IMR-90 (cell line): ENCODE data around the gene PAX1. TPM values are rescaled to one million over a fixed set of nuclear protein-coding genes. Genes with fewer than 3 reads are reported as not detected.

Experiments used
- ATAC-seq: fragments of 200-7000 bp; cut with Tn5 transposase; 2 replicates; pipeline ENCODE4 v1.9.1; 2020; ENCODE audit warnings: low read depth, mild to moderate bottlenecking, moderate library complexity
- BruUV-seq: library from RNA; stranded (reverse); fragments of 400-500 nt; replicated peaks from 2 replicates; lab custom pipeline; 2021; lab: Mats Ljungman, UMichigan
- CTCF ChIA-PET: fragments of 300-600 bp; formaldehyde crosslinking; extraction: SDS; loops from one replicate; lab custom pipeline; 2021; ENCODE audit warnings: antibody characterized with exemption; lab: Yijun Ruan, JAX
- POLR2A ChIA-PET: fragments of 300-600 bp; sonication (Branson Sonifier 250); formaldehyde crosslinking; loops from one replicate; lab custom pipeline; 2022; ENCODE audit warnings: antibody characterized with exemption; ENCODE audit not compliant: unreplicated experiment; lab: Charles Lee
- DNase-seq: peaks from one replicate; pipeline ENCODE4 v3.0.0; 2013
- H2AFZ ChIP-seq: replicated peaks from 2 replicates; pipeline ENCODE3; 2013; ENCODE audit warnings: low read length, mild to moderate bottlenecking; ENCODE audit not compliant: poor library complexity
- H2AK5ac ChIP-seq: 2 replicates; pipeline ENCODE4 v1.6.1; 2013; ENCODE audit warnings: low read depth, low read length, inconsistent platforms
- H2AK9ac ChIP-seq: replicated peaks from 2 replicates; pipeline ENCODE3; 2013; ENCODE audit warnings: mild to moderate bottlenecking, low read depth, low read length, moderate library complexity; ENCODE audit not compliant: poor library complexity
- H2BK120ac ChIP-seq: 2 replicates; pipeline ENCODE4 v1.6.1; 2013; ENCODE audit warnings: low read depth, low read length, inconsistent platforms
- H2BK15ac ChIP-seq: 3 replicates; pipeline ENCODE4 v1.6.1; 2013; ENCODE audit warnings: low read depth, low read length, inconsistent platforms
- H2BK20ac ChIP-seq: 2 replicates; pipeline ENCODE4 v1.6.1; 2013; ENCODE audit warnings: low read depth, mild to moderate bottlenecking, inconsistent platforms, low read length, moderate library complexity
- H2BK5ac ChIP-seq: 2 replicates; pipeline ENCODE4 v1.6.1; 2013; ENCODE audit warnings: mild to moderate bottlenecking, low read depth, low read length, inconsistent platforms; ENCODE audit not compliant: poor library complexity, severe bottlenecking
- H3K14ac ChIP-seq: replicated peaks from 2 replicates; pipeline ENCODE4 v1.6.1; 2013; ENCODE audit warnings: low read depth, low read length, inconsistent platforms
- H3K18ac ChIP-seq: 2 replicates; pipeline ENCODE4 v1.6.1; 2013; ENCODE audit warnings: low read depth, low read length, control low read depth
- H3K23ac ChIP-seq: 2 replicates; pipeline ENCODE4 v1.6.1; 2013; ENCODE audit warnings: low read depth, low read length, inconsistent platforms
- H3K27ac ChIP-seq: 2 replicates; pipeline ENCODE4 v1.5.1; 2013; ENCODE audit warnings: mild to moderate bottlenecking, control low read depth, low read length; ENCODE audit not compliant: insufficient read depth
- H3K27me3 ChIP-seq: 2 replicates; pipeline ENCODE4 v1.6.1; 2013; ENCODE audit warnings: low read length; ENCODE audit not compliant: control insufficient read depth, insufficient read depth
- H3K36me3 ChIP-seq: 2 replicates; pipeline ENCODE4 v1.6.1; 2013; ENCODE audit warnings: low read length, mixed read lengths; ENCODE audit not compliant: control insufficient read depth, insufficient read depth
- H3K4ac ChIP-seq: 2 replicates; pipeline ENCODE4 v1.6.1; 2013; ENCODE audit warnings: low read depth, low read length, inconsistent platforms
- H3K4me1 ChIP-seq: 2 replicates; pipeline ENCODE4 v1.6.1; 2013; ENCODE audit warnings: low read length, mixed read lengths; ENCODE audit not compliant: control insufficient read depth, insufficient read depth
- H3K4me2 ChIP-seq: 2 replicates; pipeline ENCODE4 v1.6.1; 2013; ENCODE audit warnings: low read depth, mild to moderate bottlenecking, control low read depth, low read length, moderate library complexity
- H3K4me3 ChIP-seq: 2 replicates; pipeline ENCODE4 v1.5.1; 2013; ENCODE audit warnings: low read depth, mild to moderate bottlenecking, control low read depth, low read length, moderate library complexity; ENCODE audit not compliant: insufficient read depth
- H3K56ac ChIP-seq: 2 replicates; pipeline ENCODE4 v1.6.1; 2013; ENCODE audit warnings: low read length, inconsistent platforms; ENCODE audit not compliant: insufficient read depth; ENCODE audit errors: extremely low read depth
- H3K79me1 ChIP-seq, 2 experiments: 2 replicates each; pipeline ENCODE4 v1.6.1; 2013; ENCODE audit warnings: low read length in 2 of 2, inconsistent platforms in 1 of 2, low read depth in 1 of 2
- H3K9ac ChIP-seq: 2 replicates; pipeline ENCODE4 v1.6.1; 2013; ENCODE audit warnings: low read depth, low read length, control low read depth
- H3K9me1 ChIP-seq: 2 replicates; pipeline ENCODE4 v1.6.1; 2013; ENCODE audit warnings: low read length, inconsistent platforms; ENCODE audit not compliant: insufficient read depth
- H3K9me3 ChIP-seq: 2 replicates; pipeline ENCODE4 v1.6.1; 2013; ENCODE audit warnings: low read length; ENCODE audit not compliant: control insufficient read depth, insufficient read depth
- H4K20me1 ChIP-seq: 2 replicates; pipeline ENCODE4 v1.6.1; 2013; ENCODE audit warnings: low read length, inconsistent platforms; ENCODE audit not compliant: insufficient read depth
- H4K5ac ChIP-seq: 2 replicates; pipeline ENCODE4 v1.6.1; 2013; ENCODE audit warnings: mild to moderate bottlenecking, low read depth, low read length, control low read depth
- H4K8ac ChIP-seq, 2 experiments: 2 replicates each; pipeline ENCODE4 v1.6.1; 2013; ENCODE audit warnings: low read depth in 2 of 2, low read length in 2 of 2, control low read depth in 1 of 2, inconsistent platforms in 1 of 2
- H4K91ac ChIP-seq: 2 replicates; pipeline ENCODE4 v1.6.1; 2013; ENCODE audit warnings: low read depth, low read length, inconsistent platforms; ENCODE audit not compliant: insufficient read depth
- CHD1 ChIP-seq: IDR thresholded peaks from 2 replicates; pipeline ENCODE4 v1.6.1; 2012; ENCODE audit warnings: low read depth, low read length, improper control_type of control experiment
- RFX5 ChIP-seq: IDR thresholded peaks from 2 replicates; pipeline ENCODE4 v1.8.0; 2012; ENCODE audit warnings: low read depth, mild to moderate bottlenecking, low read length, moderate library complexity
- WGBS, 2 experiments: methylation state at CpG; one replicate each; pipeline versions ENCODE4 v1.1.5 to v1.1.7; 2013; ENCODE audit warnings: missing lambda C conversion rate in 2 of 2; ENCODE audit not compliant: insufficient read length in 1 of 2; ENCODE audit errors: extremely low coverage in 2 of 2; 5-methylcytosine and 5-hydroxymethylcytosine counted together
- dilution Hi-C: fragments of 300-500 bp; cut with HindIII; formaldehyde crosslinking; loops from one replicate; pipeline ENCODE4 v1.14.3; 2018; ENCODE audit warnings: low sequenced_read_pairs; ENCODE audit not compliant: unreplicated experiment
- in situ Hi-C: fragments of 300-500 bp; cut with MboI; formaldehyde crosslinking; loops from 3 replicates; pipeline ENCODE4 v1.14.3; 2019; ENCODE audit warnings: low sequenced_read_pairs, inconsistent platforms, mixed read lengths
- intact Hi-C: fragments of 100-400 bp; cut with micrococcal nuclease; formaldehyde crosslinking; loops from 2 replicates; pipeline ENCODE4 v1.10.0; 2022
- polyA plus RNA-seq, 3 experiments: library from polyadenylated mRNA; depleted of rRNA; stranded (reverse); fragments of >200 nt; gene quantifications; 2 replicates each; pipeline ENCODE4 v1.2.3, GENCODE V29; 2012; ENCODE audit warnings: low replicate concordance in 1 of 3
- total RNA-seq: library from RNA; depleted of rRNA; stranded (reverse); fragments of >200 nt; gene quantifications from 2 replicates; pipeline ENCODE4 v1.2.3, GENCODE V29; 2012
- TF ChIP-seq, protein P1 (sequence below): fragments of 150-350 bp; IDR thresholded peaks from 2 replicates; pipeline ENCODE4 v1.6.1; 2016; ENCODE audit warnings: low read depth, mild to moderate bottlenecking, low read length, moderate library complexity, borderline replicate concordance

Gene PAX1
- total and polyA plus RNA-seq, 2 of the 4 experiments (the other 2 are of a cell fraction), result not detected

DNA sequence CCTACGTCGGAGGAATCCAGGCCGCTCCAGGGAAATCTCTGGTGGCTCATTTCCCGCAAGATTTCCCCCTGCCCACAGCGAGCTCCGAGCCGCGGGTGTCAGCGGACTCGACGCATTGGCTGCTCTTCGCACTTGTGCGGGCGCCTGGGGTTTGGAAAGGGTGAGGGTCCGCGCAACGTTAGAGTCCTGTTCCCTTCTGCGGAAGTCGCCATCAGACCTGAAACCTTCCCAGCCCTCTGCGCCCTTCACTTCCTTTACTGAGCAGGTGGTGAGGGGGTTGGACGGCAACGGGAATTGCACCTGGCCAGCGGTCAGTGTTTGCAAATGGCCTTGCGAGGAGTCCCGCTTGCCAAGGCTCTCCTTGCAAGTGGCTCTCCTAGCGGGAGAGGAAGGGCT lies 8.4 kb downstream of the PAX1 start:
- H2BK5ac ChIP-seq, result no peak overlapping the region
- H3K36me3 ChIP-seq, result no peaks in the 10 kb centered on the region
- no peak overlapping the region for H3K18ac ChIP-seq
- dilution Hi-C loops (no loop called here), in situ Hi-C loops (loop anchor here (25.0 kb wide), 1 partner anchor 598 kb away; no protein-coding TSS in a partner anchor), intact Hi-C loops (no loop called here)
- no peak overlapping the region for H2BK20ac ChIP-seq
- H3K4me3 ChIP-seq, result no peak overlapping the region
- no peaks in the 10 kb centered on the region for H4K20me1 ChIP-seq
- no peak overlapping the region for H3K4me2 ChIP-seq
- no peak overlapping the region for H3K56ac ChIP-seq
- H3K9me3 ChIP-seq, result no peaks in the 10 kb centered on the region
- ATAC-seq (no peak), DNase-seq (no peak)
- no peak overlapping the region for H2AFZ ChIP-seq
- no peak overlapping the region for H3K23ac ChIP-seq
- H2AK5ac ChIP-seq, result no peak overlapping the region
- no peak overlapping the region for H3K9ac ChIP-seq
- H3K9me1 ChIP-seq, result no peaks in the 10 kb centered on the region
- H4K8ac ChIP-seq, result no peak overlapping the region
- no peak overlapping the region for H2AK9ac ChIP-seq
- no CpG with 5 or more reads among the region's 26 CpGs for WGBS, 2 experiments
- H3K27me3 ChIP-seq, result peaks cover 31% of the 10 kb centered on the region
- H2BK15ac ChIP-seq, result no peak overlapping the region
- POLR2A ChIA-PET, result no interaction called here
- CTCF ChIA-PET, result no interaction called here
- no peak overlapping the region for H3K14ac ChIP-seq
- no peak overlapping the region for H4K5ac ChIP-seq
- TF ChIP-seq, protein P1, sequence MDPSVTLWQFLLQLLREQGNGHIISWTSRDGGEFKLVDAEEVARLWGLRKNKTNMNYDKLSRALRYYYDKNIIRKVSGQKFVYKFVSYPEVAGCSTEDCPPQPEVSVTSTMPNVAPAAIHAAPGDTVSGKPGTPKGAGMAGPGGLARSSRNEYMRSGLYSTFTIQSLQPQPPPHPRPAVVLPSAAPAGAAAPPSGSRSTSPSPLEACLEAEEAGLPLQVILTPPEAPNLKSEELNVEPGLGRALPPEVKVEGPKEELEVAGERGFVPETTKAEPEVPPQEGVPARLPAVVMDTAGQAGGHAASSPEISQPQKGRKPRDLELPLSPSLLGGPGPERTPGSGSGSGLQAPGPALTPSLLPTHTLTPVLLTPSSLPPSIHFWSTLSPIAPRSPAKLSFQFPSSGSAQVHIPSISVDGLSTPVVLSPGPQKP, result no peak
- TF ChIP-seq CHD1, result no peak
- no peak for TF ChIP-seq RFX5
- no peak overlapping the region for H3K27ac ChIP-seq
- no peak overlapping the region for H3K4ac ChIP-seq
- no peak overlapping the region for H4K91ac ChIP-seq
- H3K4me1 ChIP-seq, result no peaks in the 10 kb centered on the region
- no peak overlapping the region for H2BK120ac ChIP-seq
- H3K79me1 ChIP-seq, result no peaks in the 10 kb centered on the region
- no TSS peak for BruUV-seq
